Activated naive CD8-positive, alpha-beta T cell treated with anti-CD3 and anti-CD28 coated beads, Interleukin-2, amount 10 ng/mL, durations not matched to agents 7 days and 5 days (primary cell): ENCODE results near the gene MEGF11. TPM values are rescaled to one million over a fixed set of nuclear protein-coding genes. Genes with fewer than 3 reads are reported as not detected.
A peak's percentile ranks its signal among the peaks of the same experiment; 100 is the strongest.

Experiments
- ATAC-seq: fragments of 150-1000 bp; cut with Tn5 transposase; one replicate; pipeline ENCODE4 v1.10.0; 2021; ENCODE audit warnings: low read depth, moderate library complexity
- POLR2A ChIA-PET: fragments of 350-600 bp; sonication (Branson Sonifier 250); formaldehyde crosslinking; loops from one replicate; lab custom pipeline; 2021; ENCODE audit warnings: antibody characterized with exemption; lab: Charles Lee
- DNase-seq: peaks from one replicate; pipeline ENCODE4 v3.0.0; 2021
- H3K27ac Mint-ChIP-seq: one replicate; pipeline ENCODE4 v1.8.0; 2022; ENCODE audit warnings: mild to moderate bottlenecking, mixed read lengths
- H3K27me3 Mint-ChIP-seq: one replicate; pipeline ENCODE4 v1.8.0; 2022; ENCODE audit warnings: mild to moderate bottlenecking, moderate library complexity, mixed read lengths
- H3K36me3 Mint-ChIP-seq: one replicate; pipeline ENCODE4 v1.8.0; 2021; ENCODE audit warnings: mild to moderate bottlenecking, mixed read lengths
- H3K4me1 Mint-ChIP-seq: one replicate; pipeline ENCODE4 v1.8.0; 2021; ENCODE audit warnings: mixed read lengths
- H3K4me3 Mint-ChIP-seq: one replicate; pipeline ENCODE4 v1.8.0; 2022; ENCODE audit warnings: mild to moderate bottlenecking, moderate library complexity, mixed read lengths
- H3K9me3 Mint-ChIP-seq: one replicate; pipeline ENCODE4 v1.8.0; 2021; ENCODE audit warnings: mixed read lengths
- total RNA-seq, 2 experiments: library from RNA; stranded (reverse); gene quantifications; one replicate each; pipeline ENCODE4 v1.2.3, GENCODE V29; 2021

The MEGF11 gene
- total RNA-seq, 2 experiments from 2014 or later: not detected

DNA sequence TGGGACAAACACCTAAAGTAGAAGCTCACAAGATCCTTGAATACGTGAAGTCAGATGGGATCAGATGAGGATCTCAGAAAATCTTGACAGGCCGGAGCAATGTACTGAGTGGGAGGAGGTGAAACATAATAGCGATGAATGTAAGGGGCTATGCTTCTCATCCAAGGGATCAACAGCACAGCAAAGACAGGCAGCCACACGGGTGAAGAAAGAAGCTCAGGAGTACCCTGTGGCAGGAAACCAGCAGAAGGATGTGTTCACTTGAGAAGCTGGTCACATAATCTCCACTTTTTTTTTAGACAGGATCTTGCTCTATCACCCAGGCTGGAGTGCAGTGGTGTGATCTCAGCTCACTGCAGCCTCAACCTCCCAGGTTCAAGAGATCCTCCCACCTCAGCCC lies 92.4 kb downstream of the MEGF11 start:
- POLR2A ChIA-PET: no interaction called here
- ATAC-seq: peak; percentile 66
- no peaks in the 10 kb centered on the region for H3K9me3 Mint-ChIP-seq
- peaks cover 4% of the 10 kb centered on the region for H3K27me3 Mint-ChIP-seq
- DNase-seq: no peak
- no peaks in the 10 kb centered on the region for H3K36me3 Mint-ChIP-seq
- no peak overlapping the region for H3K4me3 Mint-ChIP-seq
- peaks cover 6% of the 10 kb centered on the region for H3K4me1 Mint-ChIP-seq
- H3K27ac Mint-ChIP-seq: no peak overlapping the region

DNA sequence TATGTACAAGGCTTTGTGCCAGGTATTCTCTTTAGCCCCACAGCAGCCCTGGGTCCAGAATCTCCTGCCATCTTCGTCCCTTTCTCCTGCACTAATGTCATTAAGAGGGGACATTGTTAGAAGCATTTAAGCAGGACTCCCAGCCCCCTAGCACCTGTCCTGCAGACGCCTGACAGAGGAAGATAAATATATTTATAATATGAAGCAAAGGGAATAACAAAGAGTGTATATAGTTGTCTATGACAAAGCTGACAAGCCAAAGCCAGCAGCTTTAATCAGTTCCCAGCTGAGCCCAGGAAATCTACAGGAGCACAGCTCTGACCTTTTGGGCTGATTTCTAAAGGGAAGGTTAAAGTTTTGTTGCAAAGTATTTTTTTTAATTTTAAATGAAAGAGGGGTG lies 96.0 kb downstream of the MEGF11 start:
- Mint-ChIP-seq H3K9me3 (no peaks in the 10 kb centered on the region), H3K36me3 (no peaks in the 10 kb centered on the region), H3K27ac (no peak overlapping the region), H3K4me3 (no peak overlapping the region), H3K27me3 (peaks cover 2% of the 10 kb centered on the region), H3K4me1 (peaks cover 6% of the 10 kb centered on the region)
- POLR2A ChIA-PET: no interaction called here
- no peak for ATAC-seq
- no peak for DNase-seq

DNA sequence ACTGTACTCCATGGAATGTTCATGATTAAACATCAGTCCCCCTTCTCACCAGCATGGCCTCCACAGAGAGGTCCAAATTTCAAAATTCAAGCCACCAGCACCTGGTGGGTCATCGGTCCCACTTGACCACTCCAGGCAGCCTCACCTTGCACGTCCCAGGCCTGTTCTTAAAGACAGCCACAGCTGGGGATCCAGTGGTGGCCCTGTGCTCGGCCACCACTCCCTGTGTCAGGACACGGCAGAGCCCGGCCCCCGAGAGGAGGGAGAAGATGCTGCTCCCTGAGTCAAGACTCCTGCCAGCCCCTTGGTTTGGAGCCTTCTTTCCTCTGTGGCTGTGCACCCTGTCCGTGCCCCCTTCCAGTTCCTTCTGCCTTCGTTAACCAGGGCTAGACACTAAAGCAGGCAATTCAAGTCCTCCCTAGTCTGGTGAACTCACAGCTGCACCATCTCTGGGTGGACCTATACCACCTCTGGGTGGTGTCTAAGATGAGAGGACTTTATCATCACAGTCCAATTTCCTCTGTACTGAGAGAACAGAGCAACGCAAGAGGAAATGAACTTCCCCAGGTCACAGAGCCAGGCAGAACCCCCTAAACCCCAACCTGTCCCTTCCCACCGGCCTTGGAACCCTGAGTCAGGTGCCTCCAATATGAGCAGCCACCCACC lies 97.1 kb downstream of the MEGF11 start:
- Mint-ChIP-seq H3K27me3 (peaks cover 2% of the 10 kb centered on the region), H3K27ac (no peak overlapping the region), H3K9me3 (no peaks in the 10 kb centered on the region), H3K4me1 (peaks cover 6% of the 10 kb centered on the region), H3K4me3 (no peak overlapping the region), H3K36me3 (no peaks in the 10 kb centered on the region)
- no peak for ATAC-seq
- POLR2A ChIA-PET: no interaction called here
- DNase-seq: no peak

- POLR2A ChIA-PET: no interaction called here
Observed at GRCh38 chr15:66155065-66155464, 98.5 kb downstream of the MEGF11 start.

GRCh38 chr15:66154581-66154980 lies 99.0 kb downstream of the MEGF11 start:
- Mint-ChIP-seq H3K36me3 (no peaks in the 10 kb centered on the region), H3K27ac (no peak overlapping the region), H3K4me3 (no peak overlapping the region), H3K4me1 (peaks cover 2% of the 10 kb centered on the region), H3K27me3 (peaks cover 7% of the 10 kb centered on the region), H3K9me3 (no peaks in the 10 kb centered on the region)
- ATAC-seq (no peak), DNase-seq (no peak)
- POLR2A ChIA-PET: no interaction called here

More at GRCh38 chr15:66155065-66155464, 98.5 kb downstream of the MEGF11 start:
- Mint-ChIP-seq H3K36me3 (no peaks in the 10 kb centered on the region), H3K27ac (no peak overlapping the region), H3K9me3 (no peaks in the 10 kb centered on the region), H3K4me3 (no peak overlapping the region), H3K4me1 (peaks cover 3% of the 10 kb centered on the region), H3K27me3 (peaks cover 7% of the 10 kb centered on the region)
- DNase-seq (no peak), ATAC-seq (no peak)

DNA sequence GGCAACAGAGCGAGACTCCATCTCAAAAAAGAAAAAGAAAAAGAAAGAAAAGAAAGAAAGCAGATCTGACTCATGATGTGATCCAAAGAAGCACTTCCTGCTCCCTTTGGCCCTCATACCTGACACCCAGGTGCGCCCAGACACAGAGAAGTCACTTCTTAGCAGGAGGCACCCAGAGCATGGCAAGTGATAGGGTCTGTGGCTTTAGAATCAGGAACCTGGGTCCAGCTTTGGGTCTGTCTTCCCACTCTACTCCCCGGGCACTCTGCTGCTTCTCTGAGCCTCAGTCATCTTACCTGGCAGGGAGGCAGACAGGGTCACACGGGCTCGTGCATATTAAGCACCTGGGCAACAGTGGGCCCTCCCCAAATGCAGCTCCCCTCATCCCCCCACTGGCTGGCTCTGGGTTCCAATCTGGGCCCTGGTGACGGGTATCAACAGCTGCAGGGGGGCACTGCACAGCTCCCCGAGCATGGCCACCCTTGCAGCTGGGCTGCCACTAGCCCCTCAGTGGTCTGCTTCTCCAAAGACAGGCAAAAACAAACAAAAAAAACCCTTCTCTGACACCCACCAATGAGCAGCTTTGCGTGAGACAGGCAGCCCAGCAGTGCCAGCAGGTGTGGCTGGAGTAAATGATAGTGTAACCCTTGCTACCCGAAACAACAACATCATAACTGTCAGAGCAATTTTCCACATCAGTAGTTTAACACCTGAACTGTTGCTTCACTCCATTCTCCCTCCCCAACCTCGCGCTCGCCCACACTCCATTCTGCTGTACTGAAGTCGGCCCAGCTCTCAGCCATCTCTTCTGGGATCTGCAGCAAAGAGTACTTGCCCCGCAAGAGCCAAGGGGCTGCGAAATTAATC lies 99.8 kb downstream of the MEGF11 start:
- Mint-ChIP-seq H3K4me1 (peaks cover 1% of the 10 kb centered on the region), H3K9me3 (no peaks in the 10 kb centered on the region), H3K27ac (no peak overlapping the region), H3K27me3 (peaks cover 10% of the 10 kb centered on the region), H3K4me3 (no peak overlapping the region), H3K36me3 (no peaks in the 10 kb centered on the region)
- no peak for DNase-seq
- POLR2A ChIA-PET: no interaction called here
- no peak for ATAC-seq

- ATAC-seq (no peak), DNase-seq (no peak)
- no peak overlapping the region for H3K27ac Mint-ChIP-seq
- H3K4me1 Mint-ChIP-seq: peaks cover 1% of the 10 kb centered on the region
- H3K36me3 Mint-ChIP-seq: no peaks in the 10 kb centered on the region
- no peaks in the 10 kb centered on the region for H3K9me3 Mint-ChIP-seq
- POLR2A ChIA-PET: no interaction called here
- H3K4me3 Mint-ChIP-seq: no peak overlapping the region
- H3K27me3 Mint-ChIP-seq: peaks cover 10% of the 10 kb centered on the region
Observed at GRCh38 chr15:66152650-66153049, 100.9 kb downstream of the MEGF11 start.

- Mint-ChIP-seq H3K36me3 (no peaks in the 10 kb centered on the region), H3K9me3 (no peaks in the 10 kb centered on the region), H3K27ac (no peak overlapping the region), H3K4me1 (peaks cover 1% of the 10 kb centered on the region), H3K4me3 (no peak overlapping the region), H3K27me3 (peaks cover 11% of the 10 kb centered on the region)
- ATAC-seq (no peak), DNase-seq (no peak)
- POLR2A ChIA-PET: no interaction called here
Observed at GRCh38 chr15:66151809-66152208, 101.7 kb downstream of the MEGF11 start.

- DNase-seq (no peak), ATAC-seq (no peak)
- no peak overlapping the region for H3K27ac Mint-ChIP-seq
- H3K4me3 Mint-ChIP-seq: no peak overlapping the region
- H3K9me3 Mint-ChIP-seq: no peaks in the 10 kb centered on the region
- H3K4me1 Mint-ChIP-seq: no peaks in the 10 kb centered on the region
- POLR2A ChIA-PET: no interaction called here
- H3K36me3 Mint-ChIP-seq: no peaks in the 10 kb centered on the region
- H3K27me3 Mint-ChIP-seq: peaks cover 11% of the 10 kb centered on the region
Observed at GRCh38 chr15:66149871-66150270, 103.7 kb downstream of the MEGF11 start.

DNA sequence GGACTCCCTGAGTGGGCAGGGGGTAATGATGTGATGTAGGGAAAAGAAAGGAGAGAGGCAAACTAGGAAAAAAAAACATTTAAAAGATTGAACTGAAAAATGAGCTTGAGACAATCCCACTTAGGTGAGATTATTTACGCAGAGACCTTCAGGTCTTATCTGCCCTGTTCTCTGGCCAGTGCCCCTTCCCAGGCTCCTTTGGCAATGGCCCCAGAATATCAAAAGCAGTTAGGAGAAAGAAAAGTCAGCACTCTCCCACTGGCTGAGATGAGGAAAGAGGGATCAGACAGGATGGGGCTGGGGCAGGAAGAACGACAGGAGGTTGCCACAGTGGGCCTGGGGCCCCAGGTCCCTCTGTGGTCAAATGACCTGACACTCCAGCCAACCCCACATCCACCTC lies 105.4 kb downstream of the MEGF11 start:
- Mint-ChIP-seq H3K36me3 (no peaks in the 10 kb centered on the region), H3K9me3 (no peaks in the 10 kb centered on the region), H3K27ac (no peak overlapping the region), H3K4me3 (no peak overlapping the region), H3K4me1 (no peaks in the 10 kb centered on the region), H3K27me3 (peaks cover 11% of the 10 kb centered on the region)
- no peak for DNase-seq
- POLR2A ChIA-PET: no interaction called here
- no peak for ATAC-seq

GRCh38 chr15:66147440-66147839 lies 106.1 kb downstream of the MEGF11 start:
- Mint-ChIP-seq H3K9me3 (no peaks in the 10 kb centered on the region), H3K27me3 (peaks cover 11% of the 10 kb centered on the region), H3K4me3 (no peak overlapping the region), H3K36me3 (no peaks in the 10 kb centered on the region), H3K4me1 (no peaks in the 10 kb centered on the region), H3K27ac (no peak overlapping the region)
- ATAC-seq (no peak), DNase-seq (no peak)
- POLR2A ChIA-PET: no interaction called here

GRCh38 chr15:66145726-66146182 lies 107.8 kb downstream of the MEGF11 start:
- no peak overlapping the region for H3K4me3 Mint-ChIP-seq
- peaks cover 6% of the 10 kb centered on the region for H3K27me3 Mint-ChIP-seq
- H3K36me3 Mint-ChIP-seq: no peaks in the 10 kb centered on the region
- no peak for DNase-seq
- H3K4me1 Mint-ChIP-seq: no peaks in the 10 kb centered on the region
- no peak overlapping the region for H3K27ac Mint-ChIP-seq
- no peaks in the 10 kb centered on the region for H3K9me3 Mint-ChIP-seq
- no peak for ATAC-seq
- POLR2A ChIA-PET: no interaction called here

GRCh38 chr15:66144978-66145725 lies 108.4 kb downstream of the MEGF11 start:
- H3K9me3 Mint-ChIP-seq: no peaks in the 10 kb centered on the region
- DNase-seq (no peak), ATAC-seq (no peak)
- no peaks in the 10 kb centered on the region for H3K36me3 Mint-ChIP-seq
- no peaks in the 10 kb centered on the region for H3K4me1 Mint-ChIP-seq
- no peak overlapping the region for H3K4me3 Mint-ChIP-seq
- POLR2A ChIA-PET: no interaction called here
- H3K27ac Mint-ChIP-seq: no peak overlapping the region
- H3K27me3 Mint-ChIP-seq: peaks cover 6% of the 10 kb centered on the region
